GM23338 (cell line): ENCODE data around the gene ERCC6L. TPM values are rescaled to one million over a fixed set of nuclear protein-coding genes. Genes with fewer than 3 reads are reported as not detected.

ENCODE experiments used
- ATAC-seq: fragments of 200-7000 bp; cut with Tn5 transposase; 3 replicates; pipeline ENCODE4 v1.9.1; 2020
- DNase-seq: peaks from one replicate; pipeline ENCODE4 v3.0.0-alpha.2; 2015; ENCODE audit warnings: low spot score
- H2AFZ ChIP-seq: fragments of 200-600 bp; sonication (generic); 2 replicates; pipeline ENCODE4 v1.8.0; 2016; ENCODE audit warnings: antibody characterized with exemption, mild to moderate bottlenecking, moderate library complexity
- H3F3A ChIP-seq: fragments of 200-600 bp; sonication (generic); replicated peaks from 2 replicates; pipeline ENCODE4 v1.8.0; 2017; ENCODE audit warnings: antibody characterized with exemption, mixed run types, low read depth
- H3K27ac ChIP-seq: fragments of 200-600 bp; sonication (generic); 2 replicates; pipeline ENCODE4 v1.6.1; 2016; ENCODE audit warnings: low read depth
- H3K27me3 ChIP-seq: fragments of 200-600 bp; sonication (generic); 2 replicates; pipeline ENCODE4 v1.8.0; 2016; ENCODE audit warnings: mild to moderate bottlenecking, mixed run types, moderate library complexity; ENCODE audit not compliant: insufficient read depth
- H3K36me3 ChIP-seq: fragments of 200-600 bp; sonication (generic); 2 replicates; pipeline ENCODE4 v1.8.0; 2016; ENCODE audit warnings: mild to moderate bottlenecking; ENCODE audit not compliant: insufficient read depth
- H3K4me1 ChIP-seq: fragments of 200-600 bp; sonication (generic); 2 replicates; pipeline ENCODE4 v1.8.0; 2016; ENCODE audit warnings: mild to moderate bottlenecking, moderate library complexity; ENCODE audit not compliant: insufficient read depth
- H3K4me2 ChIP-seq: fragments of 200-600 bp; sonication (generic); 2 replicates; pipeline ENCODE4 v1.7.1; 2017; ENCODE audit warnings: mixed run types
- H3K4me3 ChIP-seq: fragments of 200-600 bp; sonication (generic); 2 replicates; pipeline ENCODE4 v1.6.1; 2016; ENCODE audit warnings: mixed run types
- H3K79me2 ChIP-seq: fragments of 200-600 bp; sonication (generic); replicated peaks from 2 replicates; pipeline ENCODE4 v1.8.0; 2017; ENCODE audit warnings: mild to moderate bottlenecking; ENCODE audit not compliant: insufficient read depth
- H3K9me2 ChIP-seq: fragments of 200-600 bp; sonication (generic); 2 replicates; pipeline ENCODE4 v1.8.0; 2017; ENCODE audit not compliant: insufficient read depth
- H4K20me1 ChIP-seq: fragments of 200-600 bp; sonication (generic); replicated peaks from 2 replicates; pipeline ENCODE4 v1.8.0; 2017; ENCODE audit warnings: mild to moderate bottlenecking; ENCODE audit not compliant: insufficient read depth
- H3K27ac Mint-ChIP-seq: 2 replicates; pipeline ENCODE4 v1.8.0; 2020; ENCODE audit warnings: inconsistent platforms, mild to moderate bottlenecking, moderate library complexity, mixed read lengths
- H3K27me3 Mint-ChIP-seq: 3 replicates; pipeline ENCODE4 v1.8.0; 2022; ENCODE audit warnings: low read depth, mild to moderate bottlenecking, moderate library complexity, mixed read lengths, inconsistent platforms; ENCODE audit not compliant: insufficient read depth, poor library complexity
- H3K36me3 Mint-ChIP-seq: 3 replicates; pipeline ENCODE4 v1.8.0; 2021; ENCODE audit warnings: low read depth, mild to moderate bottlenecking, inconsistent platforms, moderate library complexity, mixed read lengths
- H3K4me1 Mint-ChIP-seq: 3 replicates; pipeline ENCODE4 v1.8.0; 2020; ENCODE audit warnings: mild to moderate bottlenecking, inconsistent platforms, mixed read lengths
- H3K4me3 Mint-ChIP-seq: 3 replicates; pipeline ENCODE4 v1.8.0; 2021; ENCODE audit warnings: moderate library complexity, mild to moderate bottlenecking, inconsistent platforms, mixed read lengths
- H3K9me3 Mint-ChIP-seq: 3 replicates; pipeline ENCODE4 v1.8.0; 2020; ENCODE audit warnings: moderate library complexity, mild to moderate bottlenecking, inconsistent platforms, mixed read lengths
- CREB1 ChIP-seq: fragments of 250-450 bp; sonication (Bioruptor Pico); IDR thresholded peaks from 2 replicates; pipeline ENCODE4 v1.5.0; 2020; ENCODE audit warnings: low read depth, mild to moderate bottlenecking, moderate library complexity
- CTCF ChIP-seq, 2 experiments: fragments of 200-600 bp in 1 of 2; sonication (generic) in 1 of 2; conservative IDR thresholded peaks; 2 replicates each; pipeline versions ENCODE4 v1.5.1 to v1.6.1; 2016 to 2017; ENCODE audit warnings: antibody characterized with exemption in 2 of 2, low read depth in 2 of 2, mild to moderate bottlenecking in 2 of 2, moderate library complexity in 1 of 2
- ETS1 ChIP-seq: IDR thresholded peaks from 2 replicates; pipeline ENCODE4 v1.6.1; 2016; ENCODE audit warnings: antibody characterized with exemption
- EZH2 ChIP-seq: fragments of 200-600 bp; sonication (generic); IDR thresholded peaks from one replicate; pipeline ENCODE4 v1.8.0; 2017; ENCODE audit warnings: antibody characterized with exemption, mild to moderate bottlenecking, low read depth; ENCODE audit not compliant: unreplicated experiment
- EZH2phosphoT487 ChIP-seq: fragments of 200-600 bp; sonication (generic); IDR thresholded peaks from one replicate; pipeline ENCODE4 v1.8.1; 2018; ENCODE audit warnings: antibody characterized with exemption; ENCODE audit not compliant: unreplicated experiment
- JUNB ChIP-seq: IDR thresholded peaks from one replicate; pipeline ENCODE4 v1.6.1; 2016; ENCODE audit warnings: antibody characterized with exemption; ENCODE audit not compliant: unreplicated experiment
- NANOG ChIP-seq: IDR thresholded peaks from 2 replicates; pipeline ENCODE4 v1.6.1; 2016; ENCODE audit warnings: antibody characterized with exemption, borderline replicate concordance
- POLR2AphosphoS5 ChIP-seq: IDR thresholded peaks from 2 replicates; pipeline ENCODE4 v1.6.1; 2016; ENCODE audit warnings: antibody characterized with exemption, low read depth
- REST ChIP-seq: IDR thresholded peaks from one replicate; pipeline ENCODE4 v1.6.1; 2018; ENCODE audit warnings: antibody characterized with exemption; ENCODE audit not compliant: unreplicated experiment
- STAT1 ChIP-seq: IDR thresholded peaks from one replicate; pipeline ENCODE4 v1.6.1; 2016; ENCODE audit warnings: antibody characterized with exemption; ENCODE audit not compliant: unreplicated experiment
- ZNF114 ChIP-seq: fragments of 250-450 bp; sonication (Bioruptor Pico); IDR thresholded peaks from 2 replicates; pipeline ENCODE4 v1.5.0; 2020; ENCODE audit warnings: mild to moderate bottlenecking, moderate library complexity
- ZNF331 ChIP-seq: fragments of 250-450 bp; sonication (Bioruptor Pico); IDR thresholded peaks from 2 replicates; pipeline ENCODE4 v1.5.0; 2020; ENCODE audit warnings: low read depth, mild to moderate bottlenecking, moderate library complexity
- polyA plus RNA-seq: library from polyadenylated mRNA; unstranded; fragments of >200 nt; fragmentation: Nextera tagmentation; extraction: Ambion mirVana; gene quantifications from 2 replicates; pipeline ENCODE4 v1.2.1, GENCODE V29; 2016
- total RNA-seq: library from RNA; depleted of rRNA; stranded (reverse); fragments of >200 nt; shearing (Covaris generic); gene quantifications from 2 replicates; pipeline ENCODE4 v1.2.3, GENCODE V29; 2014
- TF ChIP-seq, protein P1 (sequence below): fragments of 250-450 bp; sonication (Bioruptor Pico); IDR thresholded peaks from 2 replicates; pipeline ENCODE4 v1.5.0; 2020; ENCODE audit warnings: mild to moderate bottlenecking, moderate library complexity

ERCC6L gene
- total and polyA plus RNA-seq, 2 experiments from 2014 or later: 11.3 to 23.1 TPM

GRCh38 chrX:72255445-72255844 is 16.6 kb upstream of the ERCC6L start:
- H3K4me3 Mint-ChIP-seq: peak overlapping the region; percentile 67
- peaks cover 19% of the 10 kb centered on the region for H3K4me1 Mint-ChIP-seq
- Histone ChIP-seq H3K4me1 (peaks cover 6% of the 10 kb centered on the region), H4K20me1 (no peaks in the 10 kb centered on the region), H3K4me2 (peak overlapping the region; percentile 78), H3K9me2 (no peaks in the 10 kb centered on the region), H3K27me3 (no peaks in the 10 kb centered on the region), H3F3A (no peaks in the 10 kb centered on the region), H3K79me2 (no peaks in the 10 kb centered on the region), H3K36me3 (no peaks in the 10 kb centered on the region), H3K4me3 (peak overlapping the region; percentile 46), H2AFZ (peak overlapping the region; percentile 63; the same call in 1 of the 2 replicates), H3K27ac (no peak overlapping the region)
- no peaks in the 10 kb centered on the region for H3K9me3 Mint-ChIP-seq
- no peak overlapping the region for H3K27ac Mint-ChIP-seq
- DNase-seq (peak; percentile 56), ATAC-seq (peak; percentile 73)
- no peaks in the 10 kb centered on the region for H3K36me3 Mint-ChIP-seq
- peaks cover 14% of the 10 kb centered on the region for H3K27me3 Mint-ChIP-seq
- TF ChIP-seq ZNF114 (CRISPR knock-in tag): no peak
- TF ChIP-seq NANOG: no peak
- no peak for TF ChIP-seq CTCF (conservative IDR thresholded peaks at IDR 0.05; ENCODE audit: low read depth in 2 of 2)
- TF ChIP-seq STAT1: no peak
- TF ChIP-seq EZH2phosphoT487: no peak
- TF ChIP-seq JUNB: no peak
- no peak for TF ChIP-seq ETS1
- TF ChIP-seq REST: no peak
- no peak for TF ChIP-seq CREB1 (CRISPR knock-in tag)
- TF ChIP-seq ZNF331 (CRISPR knock-in tag): no peak
- no peak for TF ChIP-seq EZH2
- no peak for TF ChIP-seq POLR2AphosphoS5
- TF ChIP-seq, protein P1, sequence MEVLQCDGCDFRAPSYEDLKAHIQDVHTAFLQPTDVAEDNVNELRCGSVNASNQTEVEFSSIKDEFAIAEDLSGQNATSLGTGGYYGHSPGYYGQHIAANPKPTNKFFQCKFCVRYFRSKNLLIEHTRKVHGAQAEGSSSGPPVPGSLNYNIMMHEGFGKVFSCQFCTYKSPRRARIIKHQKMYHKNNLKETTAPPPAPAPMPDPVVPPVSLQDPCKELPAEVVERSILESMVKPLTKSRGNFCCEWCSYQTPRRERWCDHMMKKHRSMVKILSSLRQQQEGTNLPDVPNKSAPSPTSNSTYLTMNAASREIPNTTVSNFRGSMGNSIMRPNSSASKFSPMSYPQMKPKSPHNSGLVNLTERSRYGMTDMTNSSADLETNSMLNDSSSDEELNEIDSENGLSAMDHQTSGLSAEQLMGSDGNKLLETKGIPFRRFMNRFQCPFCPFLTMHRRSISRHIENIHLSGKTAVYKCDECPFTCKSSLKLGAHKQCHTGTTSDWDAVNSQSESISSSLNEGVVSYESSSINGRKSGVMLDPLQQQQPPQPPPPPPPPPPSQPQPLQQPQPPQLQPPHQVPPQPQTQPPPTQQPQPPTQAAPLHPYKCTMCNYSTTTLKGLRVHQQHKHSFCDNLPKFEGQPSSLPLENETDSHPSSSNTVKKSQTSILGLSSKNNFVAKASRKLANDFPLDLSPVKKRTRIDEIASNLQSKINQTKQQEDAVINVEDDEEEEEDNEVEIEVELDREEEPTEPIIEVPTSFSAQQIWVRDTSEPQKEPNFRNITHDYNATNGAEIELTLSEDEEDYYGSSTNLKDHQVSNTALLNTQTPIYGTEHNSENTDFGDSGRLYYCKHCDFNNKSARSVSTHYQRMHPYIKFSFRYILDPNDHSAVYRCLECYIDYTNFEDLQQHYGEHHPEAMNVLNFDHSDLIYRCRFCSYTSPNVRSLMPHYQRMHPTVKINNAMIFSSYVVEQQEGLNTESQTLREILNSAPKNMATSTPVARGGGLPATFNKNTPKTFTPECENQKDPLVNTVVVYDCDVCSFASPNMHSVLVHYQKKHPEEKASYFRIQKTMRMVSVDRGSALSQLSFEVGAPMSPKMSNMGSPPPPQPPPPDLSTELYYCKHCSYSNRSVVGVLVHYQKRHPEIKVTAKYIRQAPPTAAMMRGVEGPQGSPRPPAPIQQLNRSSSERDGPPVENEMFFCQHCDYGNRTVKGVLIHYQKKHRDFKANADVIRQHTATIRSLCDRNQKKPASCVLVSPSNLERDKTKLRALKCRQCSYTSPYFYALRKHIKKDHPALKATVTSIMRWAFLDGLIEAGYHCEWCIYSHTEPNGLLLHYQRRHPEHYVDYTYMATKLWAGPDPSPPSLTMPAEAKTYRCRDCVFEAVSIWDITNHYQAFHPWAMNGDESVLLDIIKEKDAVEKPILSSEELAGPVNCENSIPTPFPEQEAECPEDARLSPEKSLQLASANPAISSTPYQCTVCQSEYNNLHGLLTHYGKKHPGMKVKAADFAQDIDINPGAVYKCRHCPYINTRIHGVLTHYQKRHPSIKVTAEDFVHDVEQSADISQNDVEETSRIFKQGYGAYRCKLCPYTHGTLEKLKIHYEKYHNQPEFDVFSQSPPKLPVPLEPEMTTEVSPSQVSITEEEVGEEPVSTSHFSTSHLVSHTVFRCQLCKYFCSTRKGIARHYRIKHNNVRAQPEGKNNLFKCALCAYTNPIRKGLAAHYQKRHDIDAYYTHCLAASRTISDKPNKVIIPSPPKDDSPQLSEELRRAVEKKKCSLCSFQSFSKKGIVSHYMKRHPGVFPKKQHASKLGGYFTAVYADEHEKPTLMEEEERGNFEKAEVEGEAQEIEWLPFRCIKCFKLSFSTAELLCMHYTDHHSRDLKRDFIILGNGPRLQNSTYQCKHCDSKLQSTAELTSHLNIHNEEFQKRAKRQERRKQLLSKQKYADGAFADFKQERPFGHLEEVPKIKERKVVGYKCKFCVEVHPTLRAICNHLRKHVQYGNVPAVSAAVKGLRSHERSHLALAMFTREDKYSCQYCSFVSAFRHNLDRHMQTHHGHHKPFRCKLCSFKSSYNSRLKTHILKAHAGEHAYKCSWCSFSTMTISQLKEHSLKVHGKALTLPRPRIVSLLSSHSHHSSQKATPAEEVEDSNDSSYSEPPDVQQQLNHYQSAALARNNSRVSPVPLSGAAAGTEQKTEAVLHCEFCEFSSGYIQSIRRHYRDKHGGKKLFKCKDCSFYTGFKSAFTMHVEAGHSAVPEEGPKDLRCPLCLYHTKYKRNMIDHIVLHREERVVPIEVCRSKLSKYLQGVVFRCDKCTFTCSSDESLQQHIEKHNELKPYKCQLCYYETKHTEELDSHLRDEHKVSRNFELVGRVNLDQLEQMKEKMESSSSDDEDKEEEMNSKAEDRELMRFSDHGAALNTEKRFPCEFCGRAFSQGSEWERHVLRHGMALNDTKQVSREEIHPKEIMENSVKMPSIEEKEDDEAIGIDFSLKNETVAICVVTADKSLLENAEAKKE (CRISPR knock-in tag): no peak
